CD4-positive, alpha-beta T cell treated with Interleukin-17A for 1 hour (primary cell): ENCODE measurements around the gene UTF1.

Source experiments
- DNase-seq: peaks from one replicate; pipeline ENCODE4 v3.0.0-alpha.2; 2020

Gene UTF1, protein sequence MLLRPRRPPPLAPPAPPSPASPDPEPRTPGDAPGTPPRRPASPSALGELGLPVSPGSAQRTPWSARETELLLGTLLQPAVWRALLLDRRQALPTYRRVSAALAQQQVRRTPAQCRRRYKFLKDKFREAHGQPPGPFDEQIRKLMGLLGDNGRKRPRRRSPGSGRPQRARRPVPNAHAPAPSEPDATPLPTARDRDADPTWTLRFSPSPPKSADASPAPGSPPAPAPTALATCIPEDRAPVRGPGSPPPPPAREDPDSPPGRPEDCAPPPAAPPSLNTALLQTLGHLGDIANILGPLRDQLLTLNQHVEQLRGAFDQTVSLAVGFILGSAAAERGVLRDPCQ

DNA sequence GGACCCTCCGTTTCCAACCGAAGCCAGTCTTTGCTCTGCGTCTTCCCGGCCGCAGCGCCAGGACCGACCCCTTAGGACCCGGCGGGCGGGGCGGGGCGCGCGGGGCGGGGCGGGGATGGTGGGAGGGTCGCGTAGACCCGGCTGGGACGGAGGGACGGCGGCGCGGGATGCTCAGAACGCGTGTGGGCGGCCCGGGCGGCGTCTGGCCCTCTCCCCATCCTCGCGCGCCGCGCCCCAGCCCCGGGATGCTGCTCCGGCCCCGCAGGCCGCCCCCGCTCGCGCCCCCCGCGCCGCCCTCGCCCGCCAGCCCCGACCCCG lies at the start of gene UTF1:
UTF1 (plus strand) TSS at position 174 of the 318 bp plus-strand sequence; CDS start at position 246, 72 bp downstream.
- DNase-seq: no peak

GRCh38 chr10:133180965-133181639 lies 48.9 kb upstream of the UTF1 start:
- no peak for DNase-seq

DNA sequence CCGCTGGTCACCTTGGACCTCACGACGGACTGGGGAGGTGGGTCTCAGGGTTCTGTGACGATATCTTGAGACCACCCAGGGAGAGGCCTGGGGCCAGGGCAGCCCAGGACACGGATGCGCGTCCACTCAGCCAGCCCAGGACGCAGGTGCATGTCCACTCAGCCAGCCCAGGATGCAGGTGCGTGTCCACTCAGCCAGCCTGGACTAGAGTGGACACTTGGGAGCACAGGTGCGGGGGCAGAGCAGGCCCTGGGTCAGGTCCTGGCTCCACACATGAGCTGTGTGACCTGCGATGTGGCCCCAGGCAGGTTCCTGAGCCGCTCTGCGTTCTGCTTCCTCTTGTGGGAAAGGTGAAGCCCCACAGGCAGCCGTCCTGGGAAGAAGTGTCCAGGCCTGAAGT lies 47.8 kb upstream of the UTF1 start:
- DNase-seq: no peak

DNA sequence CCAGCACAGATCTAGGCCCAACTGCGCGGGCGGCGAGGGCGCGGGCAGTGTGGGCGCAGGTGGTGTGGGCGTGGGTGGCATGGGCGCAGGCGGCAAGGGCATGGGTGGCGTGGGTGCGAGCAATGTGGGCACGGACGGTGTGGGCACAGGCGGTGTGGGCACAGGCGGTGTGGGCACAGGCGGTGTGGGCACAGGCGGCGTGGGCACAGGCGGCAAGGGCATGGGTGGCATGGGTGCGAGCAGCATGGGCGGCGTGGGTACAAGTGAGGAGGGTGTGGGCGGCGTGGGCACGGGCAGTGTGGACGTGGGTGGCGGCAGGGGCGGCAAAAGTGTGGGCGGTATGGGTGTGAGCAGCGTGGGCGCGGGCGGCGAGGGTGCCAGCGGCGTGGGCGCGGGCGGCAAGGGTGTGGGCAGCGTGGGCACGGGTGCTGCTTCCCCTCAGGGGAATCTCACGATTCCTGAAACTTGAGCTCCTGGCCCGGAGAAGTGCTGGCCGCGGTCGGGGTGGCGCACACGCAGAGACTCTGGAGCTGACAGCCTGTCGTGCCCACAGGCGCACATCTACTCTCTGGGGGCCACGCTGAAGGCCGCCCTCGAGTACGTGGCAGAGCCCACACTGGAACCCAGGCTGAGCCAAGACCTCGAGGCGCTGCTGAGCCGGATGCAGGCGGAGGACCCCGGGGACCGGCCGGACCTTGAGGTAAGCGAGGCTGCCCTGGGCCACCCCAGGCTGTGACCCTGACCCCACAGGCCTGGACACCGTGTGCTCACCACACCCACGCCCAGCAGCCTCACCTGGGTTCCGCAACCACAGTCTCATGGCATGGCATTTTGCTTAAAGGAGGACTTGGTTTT lies 47.0 kb upstream of the UTF1 start:
- no peak for DNase-seq

DNA sequence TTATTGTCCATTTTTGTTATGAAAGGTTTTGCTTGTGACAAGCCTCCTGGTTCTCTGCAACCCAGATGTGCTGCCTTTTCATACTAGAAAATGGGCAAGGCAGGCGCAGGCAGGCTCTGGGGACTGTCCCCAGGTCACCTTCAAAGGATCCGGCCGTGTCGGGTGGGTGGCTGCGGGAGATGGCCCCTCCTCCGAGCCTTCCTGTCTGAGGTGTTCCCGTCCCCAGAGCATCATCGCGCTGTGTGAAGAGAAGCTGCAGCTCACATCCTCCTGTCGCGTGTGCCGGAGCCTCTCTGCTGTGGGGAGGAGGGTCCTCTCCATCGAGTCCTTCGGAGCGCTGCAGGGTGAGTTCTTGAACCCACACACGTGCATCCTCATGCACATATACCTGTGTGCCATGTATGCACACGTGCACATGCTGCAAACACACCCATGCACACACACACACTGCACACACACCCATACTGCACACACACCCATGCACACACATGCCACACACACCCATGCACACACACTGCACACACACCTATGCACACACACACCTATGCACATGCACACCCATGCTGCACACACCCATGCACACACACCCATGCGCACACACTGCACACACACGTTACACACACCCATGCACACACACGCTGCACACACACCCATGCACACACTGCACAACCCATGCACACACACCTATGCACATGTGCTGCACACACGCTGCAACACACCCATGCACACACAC lies 46.2 kb upstream of the UTF1 start:
- no peak for DNase-seq

DNA sequence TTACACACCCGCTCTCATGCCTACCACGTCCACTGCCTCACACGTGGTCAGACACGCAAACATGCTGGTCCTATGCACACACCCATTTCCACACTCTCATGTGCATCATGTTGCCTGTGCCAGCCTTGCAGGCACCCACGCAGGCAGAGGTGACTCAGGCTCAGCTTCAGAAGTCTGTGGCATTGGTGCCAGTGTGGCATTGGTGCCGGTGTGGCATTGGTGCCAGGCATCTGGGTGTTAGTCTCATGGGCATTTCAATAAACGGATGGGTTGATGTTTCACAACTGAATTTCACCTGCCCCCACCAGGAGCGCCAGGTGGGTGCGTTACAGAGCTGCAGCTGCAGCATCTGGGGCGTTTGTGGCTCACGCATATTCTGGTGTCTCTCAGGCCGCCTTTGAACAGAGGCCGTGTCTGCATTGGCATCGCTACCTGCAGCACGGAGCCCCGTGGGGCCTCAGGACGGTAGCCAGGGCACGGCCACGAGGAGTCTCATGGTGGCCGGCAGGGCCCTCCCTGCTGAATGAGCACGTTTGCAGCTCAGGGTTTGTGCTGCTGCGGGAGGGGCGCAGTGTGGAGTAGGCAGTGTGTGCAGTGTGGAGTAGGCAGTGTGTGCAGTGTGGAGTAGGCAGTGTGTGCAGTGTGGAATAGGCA lies 45.3 kb upstream of the UTF1 start:
- DNase-seq: no peak

- no peak for DNase-seq
Measured at GRCh38 chr10:133185421-133185820, 44.6 kb upstream of the UTF1 start.

DNA sequence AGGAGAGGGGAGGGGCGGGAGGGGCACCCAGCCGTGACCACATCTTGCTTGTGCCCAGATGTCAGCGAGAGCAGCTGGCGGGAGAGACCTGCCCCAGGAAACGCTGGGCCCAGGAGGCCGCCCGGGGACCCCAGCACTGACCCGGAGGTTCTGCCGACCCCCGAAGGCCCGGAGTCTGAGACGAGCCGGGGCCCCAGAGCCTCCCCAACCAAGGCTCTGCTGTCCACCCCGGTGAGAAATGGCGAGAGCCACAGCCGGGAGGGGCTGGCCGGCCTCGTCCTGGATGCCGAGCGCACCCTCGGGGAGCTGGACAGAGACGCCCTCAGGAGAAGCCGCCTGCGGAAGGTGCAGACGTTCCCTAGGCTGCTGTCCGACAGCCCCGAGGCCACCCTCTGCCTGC lies 44.1 kb upstream of the UTF1 start:
- DNase-seq: no peak

GRCh38 chr10:133186416-133187090 lies 43.5 kb upstream of the UTF1 start:
- DNase-seq: no peak

DNA sequence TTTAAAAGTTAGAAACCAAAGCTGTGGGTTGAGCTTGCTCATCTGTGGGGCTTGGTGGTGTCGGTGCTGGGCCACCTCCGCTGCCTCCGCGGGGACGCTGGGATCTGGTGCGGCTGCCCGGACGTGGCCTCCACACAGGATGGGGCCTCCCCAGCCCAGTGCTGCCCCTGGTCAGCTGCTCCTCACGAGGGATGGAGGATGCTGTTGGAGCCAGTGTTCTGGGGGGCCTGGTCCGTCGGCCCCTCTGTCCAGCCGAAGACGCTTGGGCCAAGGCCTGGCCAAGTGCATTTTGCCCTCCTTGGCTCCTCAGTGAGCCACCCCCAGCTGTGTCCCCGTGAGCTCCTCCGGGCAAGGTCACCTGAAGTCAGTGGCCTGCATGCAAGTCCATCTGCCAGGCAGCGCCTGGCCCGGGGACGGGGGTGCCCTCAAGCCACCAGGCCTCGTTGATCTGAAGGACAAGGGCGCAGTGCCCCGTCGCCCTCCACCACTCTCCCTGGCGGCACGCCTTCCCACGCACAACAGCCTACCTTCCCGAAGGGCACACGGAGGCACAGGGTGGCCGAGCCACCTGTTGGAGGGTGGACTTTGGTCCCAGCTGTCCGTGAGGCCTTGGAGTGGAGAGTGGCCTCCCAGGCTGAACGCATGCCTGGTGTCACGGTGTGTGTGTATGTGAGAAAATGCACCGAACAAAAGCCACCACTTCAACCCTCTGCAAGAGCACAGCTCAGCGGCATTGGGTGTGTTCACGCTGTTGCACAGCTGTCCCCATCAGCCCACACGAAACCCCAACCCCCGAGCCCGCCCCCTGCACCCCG lies 42.7 kb upstream of the UTF1 start:
- DNase-seq: no peak

DNA sequence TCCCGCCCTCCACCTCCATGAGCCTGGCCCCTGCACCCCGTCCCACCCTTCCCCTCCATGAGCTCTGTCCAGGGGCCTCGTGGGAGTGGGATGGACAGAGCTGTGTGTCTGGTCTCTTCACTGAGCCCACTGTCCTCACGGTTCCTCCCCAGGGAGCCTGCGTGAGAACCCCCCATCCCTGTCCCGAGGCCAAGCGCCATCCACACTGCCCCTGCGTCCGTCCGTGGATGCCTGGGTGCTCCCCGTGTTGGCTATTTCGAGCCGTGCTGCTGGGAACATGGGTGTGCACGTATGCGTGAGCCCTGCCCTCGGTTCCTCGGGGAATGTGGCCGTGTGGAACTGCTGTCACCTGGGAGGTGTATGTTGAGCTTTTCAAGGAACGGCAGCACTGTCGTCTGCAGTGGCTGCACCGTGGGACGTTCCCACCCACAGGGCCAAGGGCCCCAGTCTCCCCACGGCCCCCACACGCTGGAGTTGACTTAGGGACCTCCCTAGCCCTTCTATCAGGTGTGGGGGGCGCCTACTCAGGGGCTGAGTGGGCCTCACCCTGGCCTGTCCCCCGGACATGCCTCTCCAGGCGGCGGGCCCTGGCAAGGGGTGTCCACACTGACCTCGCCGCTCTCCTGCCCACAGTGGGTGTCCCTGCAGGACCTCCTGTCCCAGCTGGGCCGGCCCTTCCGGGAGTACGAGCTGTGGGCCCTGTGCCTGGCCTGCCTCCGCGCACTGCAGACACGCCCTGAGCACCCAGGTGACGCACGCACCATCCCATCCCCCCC lies 41.9 kb upstream of the UTF1 start:
- no peak for DNase-seq

DNA sequence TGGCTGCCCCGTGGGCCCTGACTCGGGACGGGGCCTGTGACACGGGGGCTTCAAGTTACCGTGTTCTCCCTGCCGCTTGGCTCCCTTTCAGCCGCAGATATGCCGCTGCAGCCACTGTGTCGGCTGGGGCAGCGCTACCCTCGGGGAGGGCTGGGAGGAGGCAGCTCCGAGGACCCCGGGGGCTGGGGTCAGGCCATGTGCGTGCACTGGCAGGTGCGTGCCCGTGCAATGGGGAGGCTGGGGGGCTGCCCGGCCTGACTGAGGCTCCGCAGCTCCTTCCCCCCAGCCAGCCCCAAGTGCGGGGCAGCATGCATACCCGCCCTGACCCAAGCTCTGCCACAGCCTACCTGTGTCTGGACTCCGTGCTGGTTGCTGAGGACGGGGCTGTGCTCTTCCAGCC lies 40.8 kb upstream of the UTF1 start:
- DNase-seq: no peak

DNA sequence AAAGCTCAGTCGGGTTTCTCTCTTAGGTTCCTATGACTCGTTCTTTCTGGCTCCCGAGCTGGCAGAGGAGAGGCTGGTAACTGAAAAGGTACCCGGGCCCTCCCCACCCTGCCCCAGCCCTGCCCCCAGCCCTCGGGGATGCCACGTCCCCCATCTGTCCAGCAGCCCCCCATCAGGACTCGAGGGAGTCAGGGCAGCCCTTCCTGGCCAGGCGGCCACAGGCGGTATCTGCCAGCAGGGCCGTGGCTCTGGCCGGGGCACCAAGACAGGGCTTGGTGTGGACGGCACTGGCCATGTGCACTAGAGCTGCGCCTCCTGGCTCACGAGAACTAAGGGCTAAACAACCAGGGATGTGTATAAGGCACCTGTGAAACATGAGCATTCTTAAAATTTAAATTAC lies 40.3 kb upstream of the UTF1 start:
- no peak for DNase-seq

- DNase-seq: no peak
Measured at GRCh38 chr10:133190225-133190624, 39.8 kb upstream of the UTF1 start.

GRCh38 chr10:133191651-133192050 lies 38.4 kb upstream of the UTF1 start:
- DNase-seq: no peak

DNA sequence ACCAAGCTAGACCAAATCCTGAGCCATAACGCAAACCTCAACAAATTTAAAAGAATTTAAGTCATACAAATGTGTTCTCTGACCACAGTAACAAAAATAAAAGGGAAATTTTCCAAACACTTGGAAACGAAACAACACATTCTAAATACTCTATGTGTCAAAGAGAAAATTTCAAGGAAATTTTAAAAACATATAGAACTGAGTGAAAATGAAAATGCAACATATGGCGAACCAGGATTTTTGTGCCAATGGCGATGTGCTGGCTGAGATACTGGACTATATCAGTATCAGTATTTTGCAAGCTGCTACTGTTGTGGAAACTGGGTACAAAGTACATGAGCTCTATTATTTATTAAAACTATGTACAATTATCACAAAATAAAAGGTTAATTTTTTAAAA lies 35.9 kb upstream of the UTF1 start:
- DNase-seq: no peak

DNA sequence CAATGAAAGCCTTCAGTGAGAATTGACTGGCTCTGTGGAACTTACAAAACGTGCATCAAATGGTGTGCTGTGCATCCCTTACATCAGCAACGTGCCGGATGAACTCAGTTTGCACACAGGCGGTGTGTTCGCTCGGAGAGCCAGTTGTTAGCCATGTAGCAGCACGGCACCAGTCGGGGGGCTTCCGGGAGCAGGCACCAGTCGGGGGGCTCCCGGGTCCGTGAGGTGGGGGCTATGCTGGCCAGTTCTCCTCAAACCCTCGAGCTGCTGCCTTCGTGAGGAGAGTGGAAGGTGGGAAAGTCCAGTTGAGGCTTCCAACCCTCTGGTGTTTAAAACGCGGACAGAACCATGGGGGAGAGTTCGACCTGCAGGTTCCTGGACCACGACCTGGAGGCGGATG lies 34.9 kb upstream of the UTF1 start:
- no peak for DNase-seq

DNA sequence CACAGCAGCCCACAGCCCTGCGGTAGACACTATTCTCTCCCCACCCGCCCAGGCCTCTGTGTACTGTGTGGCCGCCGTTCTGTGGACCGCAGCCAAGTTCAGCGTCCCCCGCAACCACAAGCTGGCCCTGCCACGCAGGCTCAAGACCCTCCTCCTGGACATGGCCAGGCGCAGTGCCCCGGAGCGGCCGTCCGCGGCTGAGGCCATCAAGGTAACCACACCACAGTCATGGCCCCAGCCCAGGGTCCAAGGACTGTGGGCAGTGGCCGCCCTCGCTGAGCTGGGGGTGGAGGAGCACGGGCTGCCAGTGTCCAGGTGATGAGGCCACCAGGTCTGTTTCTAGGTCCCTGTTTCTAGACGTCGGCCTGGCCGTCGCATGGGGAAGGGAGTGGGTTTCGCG lies 34.4 kb upstream of the UTF1 start:
- DNase-seq: no peak

GRCh38 chr10:133196221-133196915 lies 33.6 kb upstream of the UTF1 start:
- no peak for DNase-seq
